Muscle of arm (tissue), 14 donors: ENCODE data around the gene GNPDA2. TPM values are rescaled to one million over a fixed set of nuclear protein-coding genes. Genes with fewer than 3 reads are reported as not detected.
"Not testable (repeated sequence)": the region's sequence is repeated elsewhere in the genome, so short reads cannot be mapped to it uniquely, and the experiment has no call there.

Source experiments
- DNase-seq: peaks from one replicate; pipeline ENCODE4 v3.0.0-alpha.2; 2013
- long read RNA-seq, 11 donors: transcript quantifications; one replicate each; lab custom pipeline, GENCODE V29; 2026
- polyA plus RNA-seq, 12 donors: library from polyadenylated mRNA; unstranded; fragments of 120-200 nt; gene quantifications; one replicate each; pipeline ENCODE4 v1.2.1, GENCODE V29; 2013; ENCODE audit not compliant: insufficient read length in 12 of 12

Gene GNPDA2
- polyA plus RNA-seq = 10 to 100 TPM in 11 of 12 donors, not detected in 1; 18.0 to 27.4 (median 20.8) TPM
- long read RNA-seq, donor 1, transcript GNPDA2-201 (7 exons, 1,930 nt) = major isoform, 5 of 10 reads
- long read RNA-seq, donor 1, partial matches to known transcripts = 5 of 10 reads
- long read RNA-seq, donor 1, other reads (novel, unspliced or antisense) = 0 of 10 reads
- long read RNA-seq, donor 2, transcript GNPDA2-201 (7 exons, 1,930 nt) = major isoform, 6 of 9 reads
- long read RNA-seq, donor 2, partial matches to known transcripts = 0 of 9 reads
- long read RNA-seq, donor 2, other reads (novel, unspliced or antisense) = 0 of 9 reads
- long read RNA-seq, donor 3, full-length matches to known transcripts = 4 of 4 reads
- long read RNA-seq, donor 3, partial matches to known transcripts = 0 of 4 reads
- long read RNA-seq, donor 3, other reads (novel, unspliced or antisense) = 0 of 4 reads
- long read RNA-seq, donor 4 = 0 reads
- long read RNA-seq, donor 5, full-length matches to known transcripts = 11 of 11 reads
- long read RNA-seq, donor 5, partial matches to known transcripts = 0 of 11 reads
- long read RNA-seq, donor 5, other reads (novel, unspliced or antisense) = 0 of 11 reads
- long read RNA-seq, donor 6, partial matches to known transcripts = 0 of 4 reads
- long read RNA-seq, donor 6, other reads (novel, unspliced or antisense) = 0 of 4 reads
- long read RNA-seq, donor 7, partial matches to known transcripts = 0 of 2 reads
- long read RNA-seq, donor 7, other reads (novel, unspliced or antisense) = 0 of 2 reads
- long read RNA-seq, donor 8, transcript GNPDA2-201 (7 exons, 1,930 nt) = major isoform, 6 of 6 reads
- long read RNA-seq, donor 8, partial matches to known transcripts = 0 of 6 reads
- long read RNA-seq, donor 8, other reads (novel, unspliced or antisense) = 0 of 6 reads
- long read RNA-seq, donor 9, transcript GNPDA2-201 (7 exons, 1,930 nt) = major isoform, 6 of 12 reads
- long read RNA-seq, donor 9, partial matches to known transcripts = 6 of 12 reads
- long read RNA-seq, donor 9, other reads (novel, unspliced or antisense) = 0 of 12 reads
- long read RNA-seq, donor 10, full-length matches to known transcripts = 6 of 6 reads
- long read RNA-seq, donor 10, partial matches to known transcripts = 0 of 6 reads
- long read RNA-seq, donor 10, other reads (novel, unspliced or antisense) = 0 of 6 reads
- long read RNA-seq, donor 11, full-length matches to known transcripts = 12 of 18 reads
- long read RNA-seq, donor 11, partial matches to known transcripts = 6 of 18 reads
- long read RNA-seq, donor 11, other reads (novel, unspliced or antisense) = 0 of 18 reads

DNA sequence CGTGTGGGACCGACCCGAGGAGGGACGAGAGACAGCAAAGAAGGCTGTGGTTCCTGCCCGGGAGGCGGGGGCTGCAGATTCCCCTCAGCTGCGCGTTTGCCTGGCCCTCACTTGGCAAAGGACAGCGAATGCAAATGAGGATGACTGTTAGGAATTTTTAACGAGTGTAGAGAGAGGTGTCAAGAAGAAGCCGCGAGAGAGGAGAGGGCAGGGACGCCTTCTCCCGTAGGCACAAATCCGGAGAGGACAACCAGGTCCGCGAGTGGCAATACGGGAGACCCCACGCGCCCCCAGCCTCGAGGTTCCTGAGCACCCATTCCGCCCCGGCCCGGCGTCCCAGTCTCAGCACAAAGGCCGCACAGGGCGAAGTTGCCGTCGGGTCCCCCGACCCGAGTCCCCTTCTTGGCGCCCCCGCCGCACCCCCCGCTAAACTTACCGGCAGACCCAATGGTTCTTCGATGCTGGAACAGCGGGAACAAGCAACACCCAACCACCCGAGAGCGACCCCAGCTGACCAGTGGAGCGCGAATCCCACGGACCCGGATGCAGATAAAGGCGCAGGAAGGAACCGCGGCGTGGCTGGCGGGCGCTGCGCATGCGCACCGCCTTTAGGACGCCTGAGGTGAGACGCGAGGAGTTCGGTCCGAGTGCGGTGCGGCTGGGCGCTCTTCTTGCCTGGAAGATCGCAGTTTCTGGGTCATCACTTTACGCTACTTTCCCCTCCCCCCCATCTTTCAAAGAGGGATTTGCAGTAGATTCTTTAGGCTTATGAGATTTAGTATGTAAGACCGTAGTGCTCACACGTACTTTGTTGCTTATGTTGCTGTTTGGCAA is at the start of gene GNPDA2:
TSS of gene GNPDA2 (minus strand) at position 519 of the 834 bp plus-strand sequence. CDS start 4,349 bp downstream, outside the sequence.
- DNase-seq = peak; percentile 95

GRCh38 chr4:44772340-44772739 is 46.0 kb upstream of the GNPDA2 start:
- DNase-seq = no peak

GRCh38 chr4:44771789-44772188 is 45.4 kb upstream of the GNPDA2 start:
- DNase-seq = no peak

GRCh38 chr4:44766453-44766852 is 40.1 kb upstream of the GNPDA2 start:
- no peak for DNase-seq

- DNase-seq = no peak
Observed at GRCh38 chr4:44765116-44765515, 38.8 kb upstream of the GNPDA2 start.

DNA sequence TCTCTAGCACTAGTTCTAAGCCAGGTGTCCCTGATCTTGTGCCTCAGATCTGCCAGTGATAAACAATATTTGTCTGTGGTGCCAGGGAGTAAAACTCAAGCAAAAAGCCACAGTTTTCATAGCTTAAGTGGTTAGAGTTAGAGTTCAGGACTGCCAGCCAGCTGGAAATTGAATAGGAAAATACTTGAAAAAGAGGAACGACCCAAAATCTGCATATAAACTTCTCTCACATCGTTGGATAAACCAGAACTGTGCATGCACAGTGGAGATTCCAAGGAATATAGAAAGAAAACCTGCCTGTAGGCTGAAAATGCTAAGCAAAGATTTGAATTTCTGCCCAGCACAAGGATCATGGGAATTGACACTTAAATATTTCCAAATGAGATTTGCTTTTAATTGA is 35.0 kb upstream of the GNPDA2 start:
- peak; percentile 48 for DNase-seq

- peak; percentile 38 for DNase-seq
Observed at GRCh38 chr4:44760142-44760898, 34.0 kb upstream of the GNPDA2 start.

GRCh38 chr4:44756559-44756958 is 30.2 kb upstream of the GNPDA2 start:
- DNase-seq = no peak

DNA sequence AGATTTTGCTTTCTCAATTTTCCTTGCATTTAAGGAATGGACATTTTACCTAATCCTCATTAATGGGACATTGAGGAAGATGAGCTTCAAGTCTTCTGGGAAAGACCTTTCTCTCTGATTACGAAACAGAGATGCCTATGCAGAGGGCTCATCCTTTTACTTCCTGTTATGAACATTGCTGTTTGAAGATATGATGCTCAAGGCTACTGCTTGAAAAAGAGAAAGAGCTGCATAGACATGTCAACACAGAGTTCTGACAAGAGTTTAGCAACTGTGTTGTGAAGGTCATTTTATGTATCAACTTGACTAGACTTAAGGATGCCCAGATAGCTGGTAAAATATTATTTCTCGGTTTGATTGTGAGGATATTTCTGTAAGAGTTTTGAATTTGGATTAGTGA is 13.8 kb upstream of the GNPDA2 start:
- no peak for DNase-seq

GRCh38 chr4:44738615-44739014 is 12.3 kb upstream of the GNPDA2 start:
- DNase-seq = no peak

GRCh38 chr4:44736900-44737299 is 10.5 kb upstream of the GNPDA2 start:
- DNase-seq = no peak

- not testable (repeated sequence) for DNase-seq
Observed at GRCh38 chr4:44728694-44729093, 2.3 kb upstream of the GNPDA2 start.

DNA sequence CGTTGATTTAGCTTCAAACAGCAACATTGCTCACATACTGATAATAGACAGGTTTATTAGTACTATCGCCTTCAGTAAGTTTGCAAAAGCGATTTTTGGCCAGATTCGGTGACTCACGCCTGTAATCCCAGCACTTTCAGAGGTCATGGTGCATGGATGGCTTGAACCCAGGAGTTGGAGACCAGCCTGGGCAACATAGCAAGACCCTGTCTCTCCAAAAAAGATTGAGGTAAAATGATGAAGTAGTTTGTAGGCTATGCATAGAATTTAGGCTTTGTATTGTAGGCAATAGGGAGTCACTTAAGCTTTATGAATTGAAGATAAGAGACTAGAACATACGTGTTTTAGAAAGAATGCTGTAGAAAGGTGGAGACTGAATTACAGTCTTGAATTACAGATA is 1.1 kb upstream of the GNPDA2 start:
- DNase-seq = no peak

DNA sequence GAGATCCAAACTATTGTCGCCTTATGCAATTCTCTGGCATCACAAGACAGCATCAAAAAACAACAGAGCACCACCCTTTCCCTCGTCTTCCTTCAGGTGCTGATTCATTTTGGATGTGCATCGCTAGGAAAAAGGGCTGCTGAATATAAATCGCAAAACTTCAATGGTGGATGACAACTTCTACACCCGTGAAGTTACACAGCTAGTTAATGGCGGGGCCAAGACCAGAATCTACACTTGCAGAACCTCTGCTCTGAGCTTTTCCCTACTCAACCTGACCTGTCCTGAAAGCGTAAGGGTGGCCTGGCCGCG is 674 bp downstream of the GNPDA2 start:
- DNase-seq = no peak

DNA sequence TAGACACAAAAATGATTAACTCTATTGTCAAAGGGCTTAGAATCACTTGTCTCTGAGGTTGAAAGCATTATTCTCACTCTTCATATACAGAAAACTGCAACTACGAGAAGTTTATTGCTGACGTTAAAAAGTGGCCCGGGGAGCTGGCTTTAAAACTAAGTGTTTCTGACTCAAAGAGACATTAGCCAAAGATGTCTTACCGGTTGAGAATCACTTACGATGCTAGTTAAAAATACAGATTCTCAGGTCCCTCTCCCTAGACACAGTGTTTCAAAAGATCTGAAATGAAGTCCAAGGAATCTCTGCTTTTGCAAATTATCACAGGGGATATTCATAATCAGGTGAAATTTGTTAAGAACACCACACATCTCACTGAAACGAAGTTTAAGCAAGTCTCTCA is 1.2 kb downstream of the GNPDA2 start:
- DNase-seq = peak; percentile 4

DNA sequence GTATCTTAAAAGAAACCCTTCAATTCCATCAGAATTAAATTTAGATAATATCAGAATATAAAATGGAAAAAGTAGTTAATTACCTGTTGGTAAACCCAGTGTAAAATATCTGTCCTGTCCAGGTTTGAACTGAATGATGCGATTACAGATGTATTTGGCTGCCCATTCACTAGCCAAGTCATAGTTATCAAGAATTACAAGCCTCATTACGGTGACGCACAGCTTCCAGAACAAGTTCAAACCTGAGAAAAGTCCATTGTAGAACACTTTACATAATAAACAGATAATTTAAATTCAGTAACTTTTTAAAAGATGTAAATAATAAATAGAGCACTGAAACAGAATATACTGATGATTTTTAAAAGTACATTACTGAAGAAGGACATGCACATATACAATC is 4.4 kb downstream of the GNPDA2 start:
- DNase-seq = no peak

- no peak for DNase-seq
Observed at GRCh38 chr4:44720371-44720770, 6.0 kb downstream of the GNPDA2 start.

GRCh38 chr4:44716597-44716996 is 9.8 kb downstream of the GNPDA2 start:
- no peak for DNase-seq

GRCh38 chr4:44713125-44713524 is 13.2 kb downstream of the GNPDA2 start:
- no peak for DNase-seq

GRCh38 chr4:44704673-44705072 is 21.7 kb downstream of the GNPDA2 start:
- no peak for DNase-seq
